ENCODE measurements around the gene TFAP2A.

TFAP2A gene

GRCh38 chr6:10402648-10403311, 12.1 kb downstream of the TFAP2A start:
- H3K9ac ChIP-seq (ENCODE audit: low read length), result no peak overlapping the region
- peak overlapping the region; percentile 5 for H3K4ac ChIP-seq (ENCODE audit: low read depth, low read length)
- no peak overlapping the region for H4K12ac ChIP-seq (ENCODE audit: low read depth, low read length)
- H3K4me2 ChIP-seq (ENCODE audit: low read length), result no peak overlapping the region
- no peak overlapping the region for H2AFZ ChIP-seq (ENCODE audit: insufficient read depth, low read length, poor library complexity)
- H3K14ac ChIP-seq (ENCODE audit: low read length), result no peak overlapping the region
- no peak overlapping the region for H2BK120ac ChIP-seq (ENCODE audit: insufficient read depth, low read length, poor library complexity)
- H3K36me3 ChIP-seq (ENCODE audit: control insufficient read depth in 1 of 2, insufficient read depth in 2 of 2, low read length in 2 of 2), result peaks cover 20 to 48% of the 10 kb centered on the region in 2 experiments
- H2BK12ac ChIP-seq (ENCODE audit: low read length), result no peak overlapping the region
- no peak overlapping the region for H2BK5ac ChIP-seq (ENCODE audit: low read depth, low read length, poor library complexity)
- peak overlapping the region; percentile 95 for H3K27ac ChIP-seq (ENCODE audit: low read depth, low read length)
- H3K79me1 ChIP-seq (ENCODE audit: low read length), result peaks cover 21% of the 10 kb centered on the region
- H4K8ac ChIP-seq (ENCODE audit: low read depth, low read length), result no peak overlapping the region
- no peaks in the 10 kb centered on the region for H3K9me3 ChIP-seq (ENCODE audit: insufficient read depth, low read depth, low read length)
- peaks cover 5% of the 10 kb centered on the region for H3K79me2 ChIP-seq (ENCODE audit: control insufficient read depth, insufficient read depth, low read length, poor library complexity)
- H2AK5ac ChIP-seq (ENCODE audit: low read length), result no peak overlapping the region
- no peak overlapping the region for H3K4me3 ChIP-seq (ENCODE audit: low read depth, low read length)
- H3K18ac ChIP-seq (ENCODE audit: low read length), result no peak overlapping the region
- no peak overlapping the region for H4K91ac ChIP-seq (ENCODE audit: low read depth, low read length)
- no peak for DNase-seq
- no peak overlapping the region for H3K23ac ChIP-seq (ENCODE audit: low read length)
- no CpG with 5 or more reads among the region's 7 CpGs for WGBS (ENCODE audit: extremely low coverage, insufficient coverage, insufficient read length)
- H3K4me1 ChIP-seq (ENCODE audit: control insufficient read depth in 1 of 2, insufficient read depth in 2 of 2, low read length in 2 of 2), result peaks cover 20 to 34% of the 10 kb centered on the region in 2 experiments
- no peaks in the 10 kb centered on the region for H3K27me3 ChIP-seq (ENCODE audit: insufficient read depth, low read length)

GRCh38 chr6:10401632-10402223, 13.1 kb downstream of the TFAP2A start:
- H3K79me2 ChIP-seq (ENCODE audit: control insufficient read depth, insufficient read depth, low read length, poor library complexity), result peaks cover 5% of the 10 kb centered on the region
- H3K27ac ChIP-seq (ENCODE audit: low read depth, low read length), result no peak overlapping the region
- no peak overlapping the region for H2AFZ ChIP-seq (ENCODE audit: insufficient read depth, low read length, poor library complexity)
- no peaks in the 10 kb centered on the region for H3K27me3 ChIP-seq (ENCODE audit: insufficient read depth, low read length)
- H3K18ac ChIP-seq (ENCODE audit: low read length), result no peak overlapping the region
- H2BK12ac ChIP-seq (ENCODE audit: low read length), result no peak overlapping the region
- no peak overlapping the region for H3K9ac ChIP-seq (ENCODE audit: low read length)
- peaks cover 21% of the 10 kb centered on the region for H3K79me1 ChIP-seq (ENCODE audit: low read length)
- no CpG with 5 or more reads among the region's 4 CpGs for WGBS (ENCODE audit: extremely low coverage, insufficient coverage, insufficient read length)
- no peak overlapping the region for H3K4me2 ChIP-seq (ENCODE audit: low read length)
- no peak for DNase-seq
- no peaks in the 10 kb centered on the region for H3K9me3 ChIP-seq (ENCODE audit: insufficient read depth, low read depth, low read length)
- peaks cover 20 to 34% of the 10 kb centered on the region in 2 experiments for H3K4me1 ChIP-seq (ENCODE audit: control insufficient read depth in 1 of 2, insufficient read depth in 2 of 2, low read length in 2 of 2)
- no peak overlapping the region for H2BK5ac ChIP-seq (ENCODE audit: low read depth, low read length, poor library complexity)
- H3K36me3 ChIP-seq (ENCODE audit: control insufficient read depth in 1 of 2, insufficient read depth in 2 of 2, low read length in 2 of 2), result peaks cover 20 to 44% of the 10 kb centered on the region in 2 experiments
- no peak overlapping the region for H3K23ac ChIP-seq (ENCODE audit: low read length)
- H3K4ac ChIP-seq (ENCODE audit: low read depth, low read length), result no peak overlapping the region
- no peak overlapping the region for H4K12ac ChIP-seq (ENCODE audit: low read depth, low read length)
- H2BK120ac ChIP-seq (ENCODE audit: insufficient read depth, low read length, poor library complexity), result no peak overlapping the region
- H4K91ac ChIP-seq (ENCODE audit: low read depth, low read length), result no peak overlapping the region
- H3K4me3 ChIP-seq (ENCODE audit: low read depth, low read length), result no peak overlapping the region
- H4K8ac ChIP-seq (ENCODE audit: low read depth, low read length), result no peak overlapping the region
- H2AK5ac ChIP-seq (ENCODE audit: low read length), result no peak overlapping the region
- no peak overlapping the region for H3K14ac ChIP-seq (ENCODE audit: low read length)

- Histone ChIP-seq H3K18ac (ENCODE audit: low read length) (no peak overlapping the region), H3K9ac (ENCODE audit: low read length) (no peak overlapping the region)
These were observed 13.8 kb downstream of the TFAP2A start for GRCh38 chr6:10401004-10401536.

GRCh38 chr6:10400330-10400729, 14.5 kb downstream of the TFAP2A start:
- no peak overlapping the region for H3K4ac ChIP-seq (ENCODE audit: low read depth, low read length)
- H3K79me1 ChIP-seq (ENCODE audit: low read length), result peaks cover 23% of the 10 kb centered on the region
- no peak overlapping the region for H2BK12ac ChIP-seq (ENCODE audit: low read length)
- H4K8ac ChIP-seq (ENCODE audit: low read depth, low read length), result no peak overlapping the region
- peaks cover 5% of the 10 kb centered on the region for H3K79me2 ChIP-seq (ENCODE audit: control insufficient read depth, insufficient read depth, low read length, poor library complexity)
- peak; percentile 70 to 77 for DNase-seq
- peaks cover 20 to 34% of the 10 kb centered on the region in 2 experiments for H3K4me1 ChIP-seq (ENCODE audit: control insufficient read depth in 1 of 2, insufficient read depth in 2 of 2, low read length in 2 of 2)
- no peak overlapping the region for H2BK5ac ChIP-seq (ENCODE audit: low read depth, low read length, poor library complexity)
- no peak overlapping the region for H3K4me3 ChIP-seq (ENCODE audit: low read depth, low read length)
- no peaks in the 10 kb centered on the region for H3K9me3 ChIP-seq (ENCODE audit: insufficient read depth, low read depth, low read length)
- H3K23ac ChIP-seq (ENCODE audit: low read length), result no peak overlapping the region
- peak overlapping the region; percentile 42 for H3K4me2 ChIP-seq (ENCODE audit: low read length)
- peak overlapping the region; percentile 56 for H3K27ac ChIP-seq (ENCODE audit: low read depth, low read length)
- no peak overlapping the region for H2AK5ac ChIP-seq (ENCODE audit: low read length)
- H2AFZ ChIP-seq (ENCODE audit: insufficient read depth, low read length, poor library complexity), result no peak overlapping the region
- H4K91ac ChIP-seq (ENCODE audit: low read depth, low read length), result no peak overlapping the region
- no CpG with 5 or more reads among the region's 8 CpGs for WGBS (ENCODE audit: extremely low coverage, insufficient coverage, insufficient read length)
- no peaks in the 10 kb centered on the region for H3K27me3 ChIP-seq (ENCODE audit: insufficient read depth, low read length)
- H3K36me3 ChIP-seq (ENCODE audit: control insufficient read depth in 1 of 2, insufficient read depth in 2 of 2, low read length in 2 of 2), result peaks cover 20 to 44% of the 10 kb centered on the region in 2 experiments
- H3K14ac ChIP-seq (ENCODE audit: low read length), result no peak overlapping the region
- H3K18ac ChIP-seq (ENCODE audit: low read length), result no peak overlapping the region
- H3K9ac ChIP-seq (ENCODE audit: low read length), result no peak overlapping the region
- H4K12ac ChIP-seq (ENCODE audit: low read depth, low read length), result no peak overlapping the region
- H2BK120ac ChIP-seq (ENCODE audit: insufficient read depth, low read length, poor library complexity), result no peak overlapping the region

More at GRCh38 chr6:10401004-10401536, 13.8 kb downstream of the TFAP2A start:
- Histone ChIP-seq H3K14ac (ENCODE audit: low read length) (no peak overlapping the region), H2AFZ (ENCODE audit: insufficient read depth, low read length, poor library complexity) (no peak overlapping the region), H2BK12ac (ENCODE audit: low read length) (no peak overlapping the region), H3K4me2 (ENCODE audit: low read length) (no peak overlapping the region), H3K4me3 (ENCODE audit: low read depth, low read length) (no peak overlapping the region), H3K23ac (ENCODE audit: low read length) (no peak overlapping the region), H2BK5ac (ENCODE audit: low read depth, low read length, poor library complexity) (peak overlapping the region; percentile 61), H3K27me3 (ENCODE audit: insufficient read depth, low read length) (no peaks in the 10 kb centered on the region), H3K4ac (ENCODE audit: low read depth, low read length) (no peak overlapping the region), H4K12ac (ENCODE audit: low read depth, low read length) (no peak overlapping the region), H3K4me1 (ENCODE audit: control insufficient read depth in 1 of 2, insufficient read depth in 2 of 2, low read length in 2 of 2) (peaks cover 20 to 34% of the 10 kb centered on the region in 2 experiments), H3K79me1 (ENCODE audit: low read length) (peaks cover 21% of the 10 kb centered on the region), H2BK120ac (ENCODE audit: insufficient read depth, low read length, poor library complexity) (no peak overlapping the region), H3K36me3 (ENCODE audit: control insufficient read depth in 1 of 2, insufficient read depth in 2 of 2, low read length in 2 of 2) (peaks cover 20 to 44% of the 10 kb centered on the region in 2 experiments), H3K9me3 (ENCODE audit: insufficient read depth, low read depth, low read length) (no peaks in the 10 kb centered on the region), H3K79me2 (ENCODE audit: control insufficient read depth, insufficient read depth, low read length, poor library complexity) (peaks cover 5% of the 10 kb centered on the region), H2AK5ac (ENCODE audit: low read length) (no peak overlapping the region), H4K8ac (ENCODE audit: low read depth, low read length) (no peak overlapping the region), H3K27ac (ENCODE audit: low read depth, low read length) (peak overlapping the region; percentile 56), H4K91ac (ENCODE audit: low read depth, low read length) (no peak overlapping the region)
- no CpG with 5 or more reads among the region's 9 CpGs for WGBS (ENCODE audit: extremely low coverage, insufficient coverage, insufficient read length)
- no peak for DNase-seq

Measured in trophoblast cell (in vitro differentiated cells and primary cell).